ENCODE data around the gene YTHDF1. TPM values are rescaled to one million over a fixed set of nuclear protein-coding genes. Genes with fewer than 3 reads are reported as not detected.

The YTHDF1 gene
- total RNA-seq (2021) (34.5 and 42.6 TPM in 2 replicates), Bru-seq, nascent RNA (percentile 88 among the genes with signal in this experiment), BruChase-seq, experiment 1, labeled RNA remaining after a 2-hour chase (percentile 93 among the genes with signal in this experiment), BruChase-seq, experiment 2, labeled RNA remaining after a 6-hour chase (percentile 91 among the genes with signal in this experiment)
- long read RNA-seq, transcript YTHDF1-202 (5 exons, 3,301 nt): major isoform, 37 of 60 reads
- long read RNA-seq, partial matches to known transcripts: 16 of 60 reads
- long read RNA-seq, other reads (novel, unspliced or antisense): 5 of 60 reads

DNA sequence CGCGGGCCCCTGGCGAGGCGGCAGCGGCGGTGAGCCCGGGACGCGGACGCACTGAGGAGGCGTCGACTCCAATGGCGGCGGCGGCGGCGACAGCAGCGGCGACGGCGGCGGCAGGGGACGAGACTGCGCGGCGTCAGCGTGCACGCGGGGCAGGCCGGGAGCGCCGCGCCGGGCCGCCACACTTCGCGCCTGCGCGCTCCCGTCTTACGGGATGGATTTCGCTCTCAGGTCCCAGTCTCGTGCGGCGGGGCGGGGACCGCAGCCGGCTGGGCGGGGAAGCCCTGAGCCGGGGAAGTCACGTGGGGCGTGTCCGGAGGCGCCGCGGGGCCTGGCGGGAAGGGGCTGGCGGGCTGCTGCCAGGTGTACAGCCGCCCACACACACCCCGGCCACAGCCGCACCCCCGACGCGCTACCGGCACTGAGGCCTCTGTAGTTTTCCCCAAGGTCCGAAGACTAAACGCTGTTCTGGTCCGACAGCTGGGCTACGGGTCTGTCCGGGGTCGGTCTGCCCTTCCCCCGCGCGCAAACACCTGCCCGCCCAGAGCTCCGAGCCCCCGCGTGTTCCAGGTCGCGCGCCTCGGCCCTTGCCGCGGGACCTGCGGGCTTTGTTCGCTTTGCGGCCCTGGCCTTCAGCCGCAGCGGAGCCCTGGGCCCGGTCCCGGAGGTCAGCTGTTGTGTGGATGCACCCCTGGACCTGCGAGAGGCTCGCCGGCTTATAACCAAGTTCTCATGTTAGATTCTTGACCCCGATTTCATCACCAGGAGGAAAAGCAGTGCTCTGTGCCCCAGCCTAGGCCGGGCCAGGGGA is at the start of gene YTHDF1:
Gene YTHDF1 (minus strand): TSS at position 91 of the 808 bp plus-strand sequence. CDS start 239 bp downstream, outside the sequence.
- H3K4me2 ChIP-seq: peak within 1 kb of the TSS; percentile 93
- H3K9me2 ChIP-seq (ENCODE audit: insufficient read depth): no peaks in the 10 kb centered on the region
- H3K79me2 ChIP-seq (ENCODE audit: low read depth): peaks cover 44% of the 10 kb centered on the region
- peak within 1 kb of the TSS; percentile 31; the same call in 1 of the 2 replicates for H3K27ac ChIP-seq
- BruUV-seq (replicated peaks): TSS peak; percentile 89
- DNase-seq: peak; percentile 90 to 99
- peaks cover 23% of the 10 kb centered on the region for H3K4me1 ChIP-seq (replicated peaks; ENCODE audit: insufficient read depth)
- TF ChIP-seq EZH2 (IDR thresholded peaks at IDR 0.05; ENCODE audit: low read depth): no peak
- TF ChIP-seq, protein P1, sequence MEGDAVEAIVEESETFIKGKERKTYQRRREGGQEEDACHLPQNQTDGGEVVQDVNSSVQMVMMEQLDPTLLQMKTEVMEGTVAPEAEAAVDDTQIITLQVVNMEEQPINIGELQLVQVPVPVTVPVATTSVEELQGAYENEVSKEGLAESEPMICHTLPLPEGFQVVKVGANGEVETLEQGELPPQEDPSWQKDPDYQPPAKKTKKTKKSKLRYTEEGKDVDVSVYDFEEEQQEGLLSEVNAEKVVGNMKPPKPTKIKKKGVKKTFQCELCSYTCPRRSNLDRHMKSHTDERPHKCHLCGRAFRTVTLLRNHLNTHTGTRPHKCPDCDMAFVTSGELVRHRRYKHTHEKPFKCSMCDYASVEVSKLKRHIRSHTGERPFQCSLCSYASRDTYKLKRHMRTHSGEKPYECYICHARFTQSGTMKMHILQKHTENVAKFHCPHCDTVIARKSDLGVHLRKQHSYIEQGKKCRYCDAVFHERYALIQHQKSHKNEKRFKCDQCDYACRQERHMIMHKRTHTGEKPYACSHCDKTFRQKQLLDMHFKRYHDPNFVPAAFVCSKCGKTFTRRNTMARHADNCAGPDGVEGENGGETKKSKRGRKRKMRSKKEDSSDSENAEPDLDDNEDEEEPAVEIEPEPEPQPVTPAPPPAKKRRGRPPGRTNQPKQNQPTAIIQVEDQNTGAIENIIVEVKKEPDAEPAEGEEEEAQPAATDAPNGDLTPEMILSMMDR (conservative IDR thresholded peaks at IDR 0.05): no peak
- H3F3A ChIP-seq (ENCODE audit: insufficient read depth, low read depth): peaks cover 23% of the 10 kb centered on the region; the same call in 1 of the 2 replicates
- peak within 1 kb of the TSS; percentile 95 for H3K4me3 ChIP-seq
- ChIA-PET CTCF (no interaction called here), POLR2A (ENCODE audit: unreplicated experiment) (no interaction called here)
- intact Hi-C loops (cut with micrococcal nuclease; ENCODE audit: unreplicated experiment): no loop called here
- no peaks in the 10 kb centered on the region for H3K9me3 ChIP-seq (ENCODE audit: insufficient read depth, low read depth)
- H4K20me1 ChIP-seq (ENCODE audit: insufficient read depth): peaks cover 36% of the 10 kb centered on the region
- H3K27me3 ChIP-seq (ENCODE audit: insufficient read depth, low read depth): peaks cover 17% of the 10 kb centered on the region
- peak within 1 kb of the TSS; percentile 99 for H2AFZ ChIP-seq
- peaks cover 34% of the 10 kb centered on the region for H3K36me3 ChIP-seq (ENCODE audit: low read depth)

GRCh38 chr20:63264519-63264918 is 48.6 kb upstream of the YTHDF1 start:
- no TSS peak for BruUV-seq (replicated peaks)
- H3K9me3 ChIP-seq (ENCODE audit: insufficient read depth, low read depth): no peaks in the 10 kb centered on the region

GRCh38 chr20:63264000-63264399 is 48.1 kb upstream of the YTHDF1 start:
- ChIA-PET POLR2A (ENCODE audit: unreplicated experiment) (no interaction called here), CTCF (no interaction called here)
- Histone ChIP-seq H3K36me3 (ENCODE audit: low read depth) (no peaks in the 10 kb centered on the region), H3K27ac (no peak overlapping the region), H3F3A (ENCODE audit: insufficient read depth, low read depth) (no peaks in the 10 kb centered on the region), H3K79me2 (ENCODE audit: low read depth) (no peaks in the 10 kb centered on the region), H3K9me3 (ENCODE audit: insufficient read depth, low read depth) (no peaks in the 10 kb centered on the region), H3K4me3 (no peak overlapping the region), H3K4me2 (no peak overlapping the region), H2AFZ (no peak overlapping the region), H3K9me2 (ENCODE audit: insufficient read depth) (no peaks in the 10 kb centered on the region), H3K27me3 (ENCODE audit: insufficient read depth, low read depth) (peaks cover 69% of the 10 kb centered on the region), H4K20me1 (ENCODE audit: insufficient read depth) (no peaks in the 10 kb centered on the region), H3K4me1 (replicated peaks; ENCODE audit: insufficient read depth) (no peaks in the 10 kb centered on the region)
- TF ChIP-seq, protein P1 (conservative IDR thresholded peaks at IDR 0.05): no peak
- TF ChIP-seq EZH2 (IDR thresholded peaks at IDR 0.05; ENCODE audit: low read depth): no peak
- no TSS peak for BruUV-seq (replicated peaks)
- intact Hi-C loops (cut with micrococcal nuclease; ENCODE audit: unreplicated experiment): no loop called here
- DNase-seq: no peak

More at GRCh38 chr20:63264519-63264918, 48.6 kb upstream of the YTHDF1 start:
- H3K79me2 ChIP-seq (ENCODE audit: low read depth): no peaks in the 10 kb centered on the region
- TF ChIP-seq, protein P1 (conservative IDR thresholded peaks at IDR 0.05): no peak
- no peak for TF ChIP-seq EZH2 (IDR thresholded peaks at IDR 0.05; ENCODE audit: low read depth)
- no peak overlapping the region for H3K4me3 ChIP-seq
- no peaks in the 10 kb centered on the region for H3K9me2 ChIP-seq (ENCODE audit: insufficient read depth)
- intact Hi-C loops (cut with micrococcal nuclease; ENCODE audit: unreplicated experiment): no loop called here
- ChIA-PET POLR2A (ENCODE audit: unreplicated experiment) (interaction anchor here (0.7 kb wide), 1 partner anchor 41 kb away, joined by 5 read pairs; no protein-coding TSS in a partner anchor), CTCF (no interaction called here)
- H2AFZ ChIP-seq: no peak overlapping the region
- no peaks in the 10 kb centered on the region for H3K4me1 ChIP-seq (replicated peaks; ENCODE audit: insufficient read depth)
- H4K20me1 ChIP-seq (ENCODE audit: insufficient read depth): no peaks in the 10 kb centered on the region
- H3K4me2 ChIP-seq: no peak overlapping the region
- peaks cover 64% of the 10 kb centered on the region for H3K27me3 ChIP-seq (ENCODE audit: insufficient read depth, low read depth)
- DNase-seq: no peak
- H3F3A ChIP-seq (ENCODE audit: insufficient read depth, low read depth): no peaks in the 10 kb centered on the region
- no peak overlapping the region for H3K27ac ChIP-seq
- no peaks in the 10 kb centered on the region for H3K36me3 ChIP-seq (ENCODE audit: low read depth)
